ENCODE results near the gene TPGS2.

GRCh38 chr18:36798738-36799473 lies 29.9 kb downstream of the TPGS2 start:
- no peak for TF ChIP-seq EP300 (conservative IDR thresholded peaks at IDR 0.05; ENCODE audit: poor library complexity, severe bottlenecking)
- TF ChIP-seq CTCF (IDR thresholded peaks at IDR 0.05; ENCODE audit: poor library complexity, severe bottlenecking): no peak
- TF ChIP-seq RAD21 (conservative IDR thresholded peaks at IDR 0.05): no peak
- TF ChIP-seq POLR2AphosphoS5 (IDR thresholded peaks at IDR 0.05): no peak
- no peak for TF ChIP-seq EZH2 (IDR thresholded peaks at IDR 0.05; ENCODE audit: borderline replicate concordance, insufficient read depth, low read length, poor library complexity, severe bottlenecking)
- no peak for TF ChIP-seq SMC3 (conservative IDR thresholded peaks at IDR 0.05; ENCODE audit: poor library complexity)
- TF ChIP-seq REST (IDR thresholded peaks at IDR 0.05; ENCODE audit: borderline replicate concordance): no peak
- TF ChIP-seq TAF1 (IDR thresholded peaks at IDR 0.05; ENCODE audit: low read depth): no peak
- TF ChIP-seq MXI1 (conservative IDR thresholded peaks at IDR 0.05; ENCODE audit: poor library complexity, severe bottlenecking): no peak

Data from neural cell (in vitro differentiated cells).